Sigmoid colon (tissue), 7 donors: ENCODE measurements around the gene COL4A4. TPM values are rescaled to one million over a fixed set of nuclear protein-coding genes. Genes with fewer than 3 reads are reported as not detected.

ENCODE experiments used
- DNase-seq: peaks from one replicate; pipeline ENCODE4 v3.0.0-alpha.2; 2019
- H3K27ac ChIP-seq, 4 donors: fragments of 200-600 bp; sonication (generic); one replicate each; pipeline ENCODE4 v1.5.1; 2016 to 2019; ENCODE audit warnings: mild to moderate bottlenecking in 1 of 4
- H3K27me3 ChIP-seq, 3 donors: fragments of 200-600 bp; sonication (generic); one replicate each; pipeline ENCODE4 v1.5.1; 2019; ENCODE audit warnings: mild to moderate bottlenecking in 1 of 3
- H3K36me3 ChIP-seq, 4 donors: fragments of 200-600 bp; sonication (generic); one replicate each; pipeline ENCODE4 v1.5.1; 2016 to 2019
- H3K4me1 ChIP-seq, 4 donors: fragments of 200-600 bp; sonication (generic); one replicate each; pipeline ENCODE4 v1.5.1; 2017 to 2019
- H3K4me3 ChIP-seq, 4 donors: fragments of 200-600 bp; sonication (generic); one replicate each; pipeline ENCODE4 v1.5.1; 2017 to 2019; ENCODE audit warnings: mild to moderate bottlenecking in 2 of 4, moderate library complexity in 1 of 4
- H3K9me3 ChIP-seq, 4 donors: fragments of 200-600 bp in 3 of 4; sonication (generic) in 3 of 4; one replicate each; pipeline versions ENCODE4 v1.5.1 to v1.6.1; 2013 to 2019
- EP300 ChIP-seq, 4 donors: sonication (generic); formaldehyde crosslinking; IDR thresholded peaks; one replicate each; pipeline ENCODE4 v1.6.1; 2017; ENCODE audit warnings: antibody characterized with exemption in 4 of 4
- POLR2A ChIP-seq, 2 donors: fragments of 450-650 bp; IDR thresholded peaks; one replicate each; pipeline ENCODE4 v1.6.1; 2016; ENCODE audit warnings: antibody characterized with exemption in 2 of 2, mild to moderate bottlenecking in 2 of 2, moderate library complexity in 2 of 2
- POLR2AphosphoS5 ChIP-seq, 4 donors: sonication (generic); formaldehyde crosslinking; IDR thresholded peaks; one replicate each; pipeline ENCODE4 v1.6.1; 2017; ENCODE audit warnings: antibody characterized with exemption in 4 of 4
- WGBS, 2 donors: extraction: QIAGEN DNeasy Blood & Tissue Kit; methylation state at CpG; one replicate each; pipeline ENCODE4 v1.1.7; 2013; 5-methylcytosine and 5-hydroxymethylcytosine counted together
- intact Hi-C: fragments of 100-400 bp; cut with DNase I; formaldehyde crosslinking; loops from one replicate; pipeline ENCODE4 v1.15.1; 2023
- polyA plus RNA-seq, 3 donors: library from polyadenylated mRNA; stranded (reverse); fragments of 200-250 nt; gene quantifications; one replicate each; pipeline ENCODE4 v1.2.3, GENCODE V29; 2013
- total RNA-seq, 4 donors: library from RNA; depleted of rRNA; stranded (reverse); fragments of >200 nt; gene quantifications; one replicate each; pipeline ENCODE4 v1.1.0, GENCODE V29; 2016
- TF ChIP-seq, protein P1 (sequence below), 4 experiments: fragments of 450-650 bp in 3 of 4; fragments of 200-600 bp in 1 of 4; IDR thresholded peaks; one replicate each; pipeline ENCODE4 v1.5.1; 2016 to 2019; ENCODE audit warnings: antibody characterized with exemption in 4 of 4, mild to moderate bottlenecking in 3 of 4, moderate library complexity in 2 of 4
- donor health status: healthy with polysubstance abuse.
- donor health status: Bipolar disorder and iron deficiency.
- donor health status: healthy.

Gene COL4A4
- total and polyA plus RNA-seq, 7 donors: 0.49 to 1.6 (median 1.2) TPM; not detected in 2

DNA sequence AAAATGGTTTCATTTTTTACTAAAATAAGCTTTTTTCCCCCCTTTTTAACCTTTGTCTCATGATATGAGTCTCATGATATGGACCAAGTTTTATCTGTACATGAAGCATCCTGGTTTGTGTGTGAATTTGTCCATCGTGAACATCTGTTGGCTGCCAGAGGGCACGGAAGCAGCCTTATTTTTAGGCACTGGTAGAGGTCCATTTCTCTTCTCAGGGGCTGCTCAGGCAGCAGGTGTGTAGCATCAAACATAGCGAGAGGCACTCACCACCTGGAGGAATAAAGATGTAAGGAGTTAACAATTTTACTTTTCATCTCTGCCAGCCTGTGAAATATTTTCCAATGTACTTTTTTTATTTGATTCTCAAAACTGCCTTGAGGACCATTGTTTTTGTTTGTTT lies 193.6 kb downstream of the COL4A4 start:
- Histone ChIP-seq H3K9me3 (no peaks in the 10 kb centered on the region), H3K36me3 (no peaks in the 10 kb centered on the region), H3K4me3 (peak overlapping the region in 1 of 4 donors; percentile 6), H3K27me3 (no peaks in the 10 kb centered on the region), H3K27ac (peak overlapping the region in 3 of 4 donors; percentile 4 to 64 (median 46)), H3K4me1 (peaks cover 0 to 17% (median 3%) of the 10 kb centered on the region in 4 donors)
- intact Hi-C loops: no loop called here
- DNase-seq: no peak
- 55 to 92% methylated on average over 3 of the region's 3 CpGs for WGBS, 2 donors
- TF ChIP-seq, protein P1, sequence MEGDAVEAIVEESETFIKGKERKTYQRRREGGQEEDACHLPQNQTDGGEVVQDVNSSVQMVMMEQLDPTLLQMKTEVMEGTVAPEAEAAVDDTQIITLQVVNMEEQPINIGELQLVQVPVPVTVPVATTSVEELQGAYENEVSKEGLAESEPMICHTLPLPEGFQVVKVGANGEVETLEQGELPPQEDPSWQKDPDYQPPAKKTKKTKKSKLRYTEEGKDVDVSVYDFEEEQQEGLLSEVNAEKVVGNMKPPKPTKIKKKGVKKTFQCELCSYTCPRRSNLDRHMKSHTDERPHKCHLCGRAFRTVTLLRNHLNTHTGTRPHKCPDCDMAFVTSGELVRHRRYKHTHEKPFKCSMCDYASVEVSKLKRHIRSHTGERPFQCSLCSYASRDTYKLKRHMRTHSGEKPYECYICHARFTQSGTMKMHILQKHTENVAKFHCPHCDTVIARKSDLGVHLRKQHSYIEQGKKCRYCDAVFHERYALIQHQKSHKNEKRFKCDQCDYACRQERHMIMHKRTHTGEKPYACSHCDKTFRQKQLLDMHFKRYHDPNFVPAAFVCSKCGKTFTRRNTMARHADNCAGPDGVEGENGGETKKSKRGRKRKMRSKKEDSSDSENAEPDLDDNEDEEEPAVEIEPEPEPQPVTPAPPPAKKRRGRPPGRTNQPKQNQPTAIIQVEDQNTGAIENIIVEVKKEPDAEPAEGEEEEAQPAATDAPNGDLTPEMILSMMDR (IDR thresholded peaks at IDR 0.05): no peak
- no peak for TF ChIP-seq POLR2A (IDR thresholded peaks at IDR 0.05)
- TF ChIP-seq POLR2AphosphoS5 (IDR thresholded peaks at IDR 0.05): no peak
- no peak for TF ChIP-seq EP300 (IDR thresholded peaks at IDR 0.05)

DNA sequence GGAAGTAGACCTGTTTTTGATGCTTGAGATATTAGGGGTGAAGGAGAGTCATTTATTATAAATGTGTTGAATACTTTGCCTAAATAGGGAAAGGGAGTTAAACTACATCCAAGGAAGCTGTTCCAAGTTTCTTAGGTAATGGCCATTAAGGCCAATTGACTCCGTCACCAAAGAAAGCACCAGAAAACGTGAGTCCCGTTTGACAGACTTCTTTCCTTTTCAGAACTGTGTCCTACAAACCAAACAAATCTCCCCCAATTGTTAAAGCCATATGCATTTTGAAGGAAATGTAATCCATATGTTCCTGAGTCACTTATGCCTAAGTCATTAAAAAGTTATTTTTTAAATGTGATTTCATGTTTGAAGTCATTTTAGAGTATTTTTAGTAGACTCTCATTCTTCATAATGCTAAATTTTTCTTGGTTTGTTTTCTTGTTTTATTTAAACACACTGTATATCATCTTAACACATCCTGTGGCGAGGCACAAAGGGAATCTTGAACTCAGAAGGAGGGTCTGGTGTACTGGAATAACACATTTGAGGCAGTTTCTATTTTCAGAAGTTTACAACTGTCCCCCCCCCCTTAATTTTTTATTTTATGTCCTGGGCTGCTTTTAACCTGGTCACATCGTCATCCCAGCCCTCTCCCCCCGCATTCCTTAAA lies 194.5 kb downstream of the COL4A4 start:
- peak overlapping the region in 3 of 4 donors; percentile 4 to 64 (median 46) for H3K27ac ChIP-seq
- no peak for DNase-seq

DNA sequence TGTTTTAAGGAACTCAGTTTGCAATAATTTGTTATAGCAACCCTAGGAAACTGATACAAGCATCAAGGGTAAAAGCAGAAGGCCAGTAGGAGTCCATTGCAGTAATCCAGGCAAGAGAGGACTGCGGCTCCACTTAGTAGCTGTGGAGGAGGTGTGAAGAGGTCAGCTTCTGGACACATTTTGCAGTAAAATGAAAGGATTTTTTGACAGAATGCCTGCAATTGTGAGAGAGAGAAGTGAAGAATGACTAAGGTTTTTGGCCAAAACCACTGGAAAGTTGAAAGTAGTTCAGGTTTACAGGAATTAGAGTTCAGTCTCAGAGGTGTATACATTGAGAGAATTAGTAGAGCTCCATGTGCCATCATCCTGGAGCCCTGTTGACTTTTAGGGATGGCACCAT lies 198.6 kb downstream of the COL4A4 start:
- H3K27me3 ChIP-seq: no peaks in the 10 kb centered on the region
- no peak for DNase-seq
- no peaks in the 10 kb centered on the region for H3K36me3 ChIP-seq
- no peak overlapping the region for H3K27ac ChIP-seq
- H3K4me1 ChIP-seq: peaks cover 0 to 21% (median 7%) of the 10 kb centered on the region in 4 donors
- WGBS, 2 donors: 98 to 99% methylated on average over 1 of the region's 1 CpG
- no peak overlapping the region for H3K4me3 ChIP-seq
- intact Hi-C loops: no loop called here
- no peak for TF ChIP-seq EP300 (IDR thresholded peaks at IDR 0.05)
- TF ChIP-seq, protein P1 (IDR thresholded peaks at IDR 0.05): no peak
- no peak for TF ChIP-seq POLR2A (IDR thresholded peaks at IDR 0.05)
- TF ChIP-seq POLR2AphosphoS5 (IDR thresholded peaks at IDR 0.05): no peak
- no peaks in the 10 kb centered on the region for H3K9me3 ChIP-seq

More for the DNA sequence above, 194.5 kb downstream of the COL4A4 start:
- 77 to 87% methylated on average over 6 of the region's 6 CpGs for WGBS, 2 donors
- peak overlapping the region in 1 of 4 donors; percentile 6 for H3K4me3 ChIP-seq
- intact Hi-C loops: no loop called here
- H3K27me3 ChIP-seq: no peaks in the 10 kb centered on the region
- TF ChIP-seq POLR2A (IDR thresholded peaks at IDR 0.05): no peak
- TF ChIP-seq, protein P1 (IDR thresholded peaks at IDR 0.05): no peak
- TF ChIP-seq POLR2AphosphoS5 (IDR thresholded peaks at IDR 0.05): no peak
- no peak for TF ChIP-seq EP300 (IDR thresholded peaks at IDR 0.05)
- H3K9me3 ChIP-seq: no peaks in the 10 kb centered on the region
- peaks cover 0 to 17% (median 3%) of the 10 kb centered on the region in 4 donors for H3K4me1 ChIP-seq
- H3K36me3 ChIP-seq: no peaks in the 10 kb centered on the region

DNA sequence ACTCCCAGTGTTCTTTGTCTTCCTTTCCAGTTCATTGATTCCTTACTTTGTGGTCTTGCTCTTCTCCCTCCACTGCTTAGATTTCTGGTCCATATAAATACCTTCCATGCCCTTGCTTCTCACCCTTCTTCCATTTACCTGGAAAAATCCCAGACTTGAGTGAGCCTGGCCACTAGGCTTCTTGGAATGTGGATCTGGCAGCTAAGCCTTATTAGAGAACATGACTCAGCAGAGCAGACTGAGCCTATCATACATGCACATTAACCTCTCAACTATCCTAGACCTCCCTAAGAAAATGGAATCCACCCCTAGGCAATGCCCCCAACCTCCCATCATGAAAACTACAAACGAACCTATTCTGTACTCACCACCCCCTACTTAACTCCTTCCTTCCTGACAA lies 200.5 kb downstream of the COL4A4 start:
- intact Hi-C loops: no loop called here
- TF ChIP-seq EP300 (IDR thresholded peaks at IDR 0.05) (no peak), POLR2A (IDR thresholded peaks at IDR 0.05) (no peak), POLR2AphosphoS5 (IDR thresholded peaks at IDR 0.05) (no peak)
- TF ChIP-seq, protein P1 (IDR thresholded peaks at IDR 0.05): no peak

More for the DNA sequence above, 200.5 kb downstream of the COL4A4 start:
- H3K27me3 ChIP-seq: no peaks in the 10 kb centered on the region
- H3K27ac ChIP-seq: no peak overlapping the region
- no peaks in the 10 kb centered on the region for H3K9me3 ChIP-seq
- no peak for DNase-seq
- H3K36me3 ChIP-seq: no peaks in the 10 kb centered on the region
- H3K4me1 ChIP-seq: peaks cover 0 to 8% (median 2%) of the 10 kb centered on the region in 4 donors
- H3K4me3 ChIP-seq: no peak overlapping the region
- WGBS, 2 donors: 72 to 74% methylated on average over 1 of the region's 1 CpG
